ENCODE results near the gene TRMT112.
"Not testable (repeated sequence)": the region's sequence is repeated elsewhere in the genome, so short reads cannot be mapped to it uniquely, and the experiment has no call there.

The TRMT112 gene

GRCh38 chr11:64327993-64328392 lies 10.6 kb upstream of the TRMT112 start:
- no peak for DNase-seq

GRCh38 chr11:64327375-64327774 lies 10.0 kb upstream of the TRMT112 start:
- no peak for DNase-seq

- no peak for DNase-seq
Measured at GRCh38 chr11:64324692-64325469, 7.5 kb upstream of the TRMT112 start.

GRCh38 chr11:64323984-64324383 lies 6.6 kb upstream of the TRMT112 start:
- not testable (repeated sequence) for DNase-seq

GRCh38 chr11:64323373-64323772 lies 6.0 kb upstream of the TRMT112 start:
- DNase-seq, result no peak

- no peak for DNase-seq
Measured at GRCh38 chr11:64322925-64323260, 5.5 kb upstream of the TRMT112 start.

- peak; percentile 79 for DNase-seq
Measured at GRCh38 chr11:64321533-64321932, 4.2 kb upstream of the TRMT112 start.

GRCh38 chr11:64321026-64321425 lies 3.7 kb upstream of the TRMT112 start:
- no peak for DNase-seq

- no peak for DNase-seq
Measured at GRCh38 chr11:64320556-64320955, 3.2 kb upstream of the TRMT112 start.

GRCh38 chr11:64318766-64319761 lies 1.7 kb upstream of the TRMT112 start:
- DNase-seq, result no peak

GRCh38 chr11:64317961-64318765 lies 804 bp upstream of the TRMT112 start, which contains the start of gene PRDX5:
PRDX5 (plus strand) TSS chr11:64318121; CDS start chr11:64318216, 95 bp downstream.
- peak; percentile 90 for DNase-seq

GRCh38 chr11:64316672-64317324 lies 561 bp downstream of the TRMT112 start:
- DNase-seq, result peak; percentile 45

GRCh38 chr11:64315667-64316526 lies 1.5 kb downstream of the TRMT112 start:
- DNase-seq, result not testable (repeated sequence)

- DNase-seq, result no peak
Measured at GRCh38 chr11:64314805-64315561, 2.4 kb downstream of the TRMT112 start.

GRCh38 chr11:64314146-64314804 lies 3.1 kb downstream of the TRMT112 start:
- no peak for DNase-seq

GRCh38 chr11:64313491-64314145 lies 3.7 kb downstream of the TRMT112 start:
- no peak for DNase-seq

GRCh38 chr11:64312947-64313346 lies 4.4 kb downstream of the TRMT112 start:
- DNase-seq, result no peak

GRCh38 chr11:64307795-64308194 lies 9.6 kb downstream of the TRMT112 start:
- not testable (repeated sequence) for DNase-seq

GRCh38 chr11:64306876-64307622 lies 10.3 kb downstream of the TRMT112 start:
- no peak for DNase-seq
